SJCRH30 (cell line): ENCODE measurements around the gene RABEP2. TPM values are rescaled to one million over a fixed set of nuclear protein-coding genes. Genes with fewer than 3 reads are reported as not detected.
"Not testable (repeated sequence)": the region's sequence is repeated elsewhere in the genome, so short reads cannot be mapped to it uniquely, and the experiment has no call there.

Source experiments
- DNase-seq, 2 experiments: peaks; one replicate each; pipeline ENCODE4 v3.0.0-alpha.2; 2015 to 2020
- H3K27ac ChIP-seq: fragments of 250-450 bp; sonication (Bioruptor Pico); 2 replicates; pipeline ENCODE4 v1.5.1; 2020; ENCODE audit warnings: mild to moderate bottlenecking, moderate library complexity
- H3K27me3 ChIP-seq: fragments of 250-450 bp; sonication (Bioruptor Pico); 2 replicates; pipeline ENCODE4 v1.5.1; 2020; ENCODE audit warnings: mild to moderate bottlenecking, moderate library complexity
- H3K36me3 ChIP-seq: fragments of 250-450 bp; sonication (Bioruptor Pico); 2 replicates; pipeline ENCODE4 v1.5.1; 2020; ENCODE audit warnings: mild to moderate bottlenecking, moderate library complexity
- H3K4me1 ChIP-seq: fragments of 250-450 bp; sonication (Bioruptor Pico); 2 replicates; pipeline ENCODE4 v1.5.1; 2020; ENCODE audit warnings: mild to moderate bottlenecking, moderate library complexity
- H3K4me3 ChIP-seq: fragments of 250-450 bp; sonication (Bioruptor Pico); 2 replicates; pipeline ENCODE4 v1.5.1; 2020; ENCODE audit warnings: mild to moderate bottlenecking, moderate library complexity
- H3K9me3 ChIP-seq: fragments of 250-450 bp; sonication (Bioruptor Pico); replicated peaks from 2 replicates; pipeline ENCODE4 v1.5.1; 2020; ENCODE audit warnings: mild to moderate bottlenecking, moderate library complexity
- total RNA-seq: library from RNA; depleted of rRNA; stranded (reverse); fragments of >200 nt; shearing (Covaris generic); gene quantifications from 2 replicates; pipeline ENCODE4 v1.2.3, GENCODE V29; 2014

The RABEP2 gene
- total RNA-seq, 1 experiment from 2014 or later: 7.4 TPM

DNA sequence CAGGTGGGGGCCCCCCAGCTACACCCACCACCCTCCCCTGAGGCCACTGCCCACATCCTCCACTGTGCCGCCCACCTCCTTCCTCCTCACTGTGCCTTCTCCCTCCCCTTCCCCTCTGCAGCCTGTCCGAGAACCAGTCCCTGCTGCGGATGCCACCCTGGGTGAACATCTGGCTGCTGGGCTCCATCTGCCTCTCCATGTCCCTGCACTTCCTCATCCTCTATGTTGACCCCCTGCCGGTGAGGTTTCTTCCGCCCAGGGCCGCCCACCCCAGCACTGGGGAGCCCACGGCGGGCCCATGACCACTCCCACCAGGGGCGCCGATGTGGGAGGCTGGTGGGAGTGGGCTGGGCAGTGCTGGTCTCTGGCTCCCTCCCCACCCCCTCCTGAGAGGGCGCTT lies 22.1 kb downstream of the RABEP2 start:
- DNase-seq: no peak
- Histone ChIP-seq H3K36me3 (peaks cover 15% of the 10 kb centered on the region), H3K9me3 (no peaks in the 10 kb centered on the region), H3K4me1 (no peaks in the 10 kb centered on the region), H3K4me3 (no peak overlapping the region), H3K27ac (no peak overlapping the region), H3K27me3 (no peaks in the 10 kb centered on the region)

DNA sequence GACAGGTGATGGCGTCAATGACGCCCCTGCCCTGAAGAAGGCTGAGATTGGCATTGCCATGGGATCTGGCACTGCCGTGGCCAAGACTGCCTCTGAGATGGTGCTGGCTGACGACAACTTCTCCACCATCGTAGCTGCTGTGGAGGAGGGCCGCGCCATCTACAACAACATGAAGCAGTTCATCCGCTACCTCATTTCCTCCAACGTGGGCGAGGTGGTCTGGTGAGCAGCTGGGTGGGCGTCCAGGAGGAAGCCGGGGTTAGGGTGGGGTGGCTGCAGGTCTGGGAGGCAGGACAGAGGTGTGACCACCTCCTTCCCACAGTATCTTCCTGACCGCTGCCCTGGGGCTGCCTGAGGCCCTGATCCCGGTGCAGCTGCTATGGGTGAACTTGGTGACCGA lies 23.2 kb downstream of the RABEP2 start:
- no peaks in the 10 kb centered on the region for H3K4me1 ChIP-seq
- H3K4me3 ChIP-seq: no peak overlapping the region
- no peaks in the 10 kb centered on the region for H3K9me3 ChIP-seq
- no peak for DNase-seq
- no peak overlapping the region for H3K27ac ChIP-seq
- H3K27me3 ChIP-seq: no peaks in the 10 kb centered on the region
- peaks cover 22% of the 10 kb centered on the region for H3K36me3 ChIP-seq

GRCh38 chr16:28900601-28901000 lies 24.4 kb downstream of the RABEP2 start:
- no peaks in the 10 kb centered on the region for H3K4me1 ChIP-seq
- DNase-seq: no peak
- no peaks in the 10 kb centered on the region for H3K9me3 ChIP-seq
- no peaks in the 10 kb centered on the region for H3K27me3 ChIP-seq
- peaks cover 22% of the 10 kb centered on the region for H3K36me3 ChIP-seq
- no peak overlapping the region for H3K27ac ChIP-seq
- no peak overlapping the region for H3K4me3 ChIP-seq

- peaks cover 22% of the 10 kb centered on the region for H3K36me3 ChIP-seq
- H3K27ac ChIP-seq: no peak overlapping the region
- H3K9me3 ChIP-seq: no peaks in the 10 kb centered on the region
- H3K4me3 ChIP-seq: no peak overlapping the region
- no peaks in the 10 kb centered on the region for H3K4me1 ChIP-seq
- DNase-seq: no peak
- no peaks in the 10 kb centered on the region for H3K27me3 ChIP-seq
These were observed 25.0 kb downstream of the RABEP2 start for GRCh38 chr16:28899882-28900590.

- Histone ChIP-seq H3K27ac (no peak overlapping the region), H3K27me3 (no peaks in the 10 kb centered on the region), H3K9me3 (no peaks in the 10 kb centered on the region), H3K4me3 (no peak overlapping the region), H3K4me1 (no peaks in the 10 kb centered on the region), H3K36me3 (peaks cover 30% of the 10 kb centered on the region)
- no peak for DNase-seq
These were observed 26.1 kb downstream of the RABEP2 start for GRCh38 chr16:28898942-28899341.

GRCh38 chr16:28898266-28898665 lies 26.8 kb downstream of the RABEP2 start:
- no peaks in the 10 kb centered on the region for H3K9me3 ChIP-seq
- no peak overlapping the region for H3K27ac ChIP-seq
- no peaks in the 10 kb centered on the region for H3K27me3 ChIP-seq
- no peak overlapping the region for H3K4me3 ChIP-seq
- no peaks in the 10 kb centered on the region for H3K4me1 ChIP-seq
- no peak for DNase-seq
- peaks cover 30% of the 10 kb centered on the region for H3K36me3 ChIP-seq

- Histone ChIP-seq H3K27ac (no peak overlapping the region), H3K27me3 (no peaks in the 10 kb centered on the region), H3K4me3 (no peak overlapping the region), H3K4me1 (no peaks in the 10 kb centered on the region), H3K9me3 (no peaks in the 10 kb centered on the region), H3K36me3 (peaks cover 30% of the 10 kb centered on the region)
- DNase-seq: no peak
These were observed 27.2 kb downstream of the RABEP2 start for GRCh38 chr16:28897826-28898225.

- peaks cover 30% of the 10 kb centered on the region for H3K36me3 ChIP-seq
- no peaks in the 10 kb centered on the region for H3K9me3 ChIP-seq
- DNase-seq: no peak
- no peak overlapping the region for H3K27ac ChIP-seq
- H3K27me3 ChIP-seq: no peaks in the 10 kb centered on the region
- no peak overlapping the region for H3K4me3 ChIP-seq
- H3K4me1 ChIP-seq: no peaks in the 10 kb centered on the region
These were observed 29.4 kb downstream of the RABEP2 start for GRCh38 chr16:28895609-28896008.

GRCh38 chr16:28893291-28893690 lies 31.7 kb downstream of the RABEP2 start:
- Histone ChIP-seq H3K4me1 (no peaks in the 10 kb centered on the region), H3K4me3 (no peak overlapping the region), H3K36me3 (peaks cover 29% of the 10 kb centered on the region), H3K27me3 (no peaks in the 10 kb centered on the region), H3K9me3 (no peaks in the 10 kb centered on the region), H3K27ac (no peak overlapping the region)
- no peak for DNase-seq

GRCh38 chr16:28891964-28892890 lies 32.8 kb downstream of the RABEP2 start:
- Histone ChIP-seq H3K36me3 (peaks cover 24% of the 10 kb centered on the region), H3K4me1 (no peaks in the 10 kb centered on the region), H3K9me3 (no peaks in the 10 kb centered on the region), H3K27me3 (no peaks in the 10 kb centered on the region), H3K4me3 (no peak overlapping the region), H3K27ac (no peak overlapping the region)
- DNase-seq: no peak

- peaks cover 27% of the 10 kb centered on the region for H3K36me3 ChIP-seq
- not testable (repeated sequence) for H3K9me3 ChIP-seq, H3K4me3 ChIP-seq, H3K27ac ChIP-seq, H3K4me1 ChIP-seq, H3K27me3 ChIP-seq, DNase-seq
These were observed 34.7 kb downstream of the RABEP2 start for GRCh38 chr16:28890355-28890754.

DNA sequence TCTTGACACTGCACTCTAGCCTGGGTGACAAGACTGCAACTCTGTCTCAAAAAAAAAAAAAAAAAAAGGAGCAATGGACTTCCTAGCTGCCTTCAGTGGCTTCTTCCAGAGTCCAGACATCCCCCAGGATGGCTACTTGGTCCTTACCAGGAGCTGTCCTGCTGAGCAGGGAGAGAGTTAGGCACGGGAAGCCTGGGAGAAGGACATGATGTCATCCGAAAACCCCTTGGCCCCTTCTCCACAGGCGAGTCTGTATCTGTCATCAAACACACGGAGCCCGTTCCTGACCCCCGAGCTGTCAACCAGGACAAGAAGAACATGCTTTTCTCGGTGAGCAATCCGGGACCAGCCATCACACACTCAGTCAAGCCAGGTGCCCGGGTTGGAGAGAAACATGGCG lies 38.1 kb downstream of the RABEP2 start:
- Histone ChIP-seq H3K27me3 (no peaks in the 10 kb centered on the region), H3K27ac (no peak overlapping the region), H3K9me3 (no peaks in the 10 kb centered on the region), H3K36me3 (peaks cover 20% of the 10 kb centered on the region), H3K4me1 (peaks cover 10% of the 10 kb centered on the region), H3K4me3 (no peak overlapping the region)
- no peak for DNase-seq

DNA sequence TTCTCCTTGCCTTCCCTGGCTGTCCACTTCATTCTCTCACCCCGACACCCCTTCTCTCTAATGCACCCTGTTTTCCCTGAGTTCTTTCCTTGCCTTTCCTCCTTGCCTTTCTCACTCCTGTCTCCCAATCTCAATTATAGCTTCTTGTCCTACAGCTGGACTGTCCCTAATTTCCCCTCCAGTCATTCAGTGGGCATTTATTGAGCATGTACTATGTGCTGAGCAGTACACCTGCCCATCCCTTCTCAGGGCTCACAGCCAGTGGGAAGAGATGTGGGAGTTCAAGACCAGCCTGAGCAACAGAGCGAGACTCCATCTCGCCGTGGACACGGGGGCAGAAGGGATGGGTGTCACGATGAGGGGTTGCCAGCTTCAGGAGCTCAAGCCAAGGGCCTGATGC lies 41.0 kb downstream of the RABEP2 start:
- peaks cover 16% of the 10 kb centered on the region for H3K4me1 ChIP-seq
- peaks cover 11% of the 10 kb centered on the region for H3K36me3 ChIP-seq
- no peak overlapping the region for H3K27ac ChIP-seq
- no peak overlapping the region for H3K4me3 ChIP-seq
- H3K27me3 ChIP-seq: no peaks in the 10 kb centered on the region
- no peak for DNase-seq
- no peaks in the 10 kb centered on the region for H3K9me3 ChIP-seq

DNA sequence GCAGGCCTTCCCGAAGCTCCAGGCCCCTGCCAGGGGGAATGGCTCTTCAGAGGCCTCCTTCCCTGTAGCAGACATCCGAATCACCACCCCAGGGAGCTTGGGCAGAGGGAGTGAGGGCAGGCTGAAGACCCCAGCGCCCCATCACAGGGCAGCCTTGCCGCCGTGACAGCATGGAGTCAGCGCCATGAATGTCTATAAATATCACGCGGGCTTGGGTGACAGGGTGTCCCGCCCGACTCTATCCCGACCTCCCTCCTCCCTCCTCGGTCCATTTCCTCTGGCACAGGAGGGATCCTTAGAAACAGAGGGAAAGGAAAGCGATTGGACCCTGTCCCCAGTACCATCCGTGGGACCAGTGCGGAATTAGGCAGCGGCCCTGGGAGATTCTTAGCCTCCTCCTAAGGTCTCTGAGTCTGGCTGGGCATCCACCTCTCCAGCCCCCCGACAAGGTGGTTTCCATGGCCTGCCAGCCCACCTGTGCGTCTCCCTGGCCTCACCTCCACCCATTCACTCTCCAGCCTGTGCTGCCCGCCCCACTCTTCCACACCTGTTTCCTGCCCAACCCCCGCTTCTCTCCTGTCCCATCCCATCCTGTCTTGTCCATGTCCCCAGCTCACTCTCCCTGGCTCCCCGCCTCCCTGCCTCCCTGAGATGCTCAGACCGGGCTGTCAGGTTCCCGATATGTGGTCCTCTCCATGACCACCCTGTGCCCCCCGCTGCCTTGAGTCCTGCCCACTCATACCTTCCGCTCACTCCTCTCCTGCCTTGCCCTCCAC lies 41.6 kb downstream of the RABEP2 start:
- no peaks in the 10 kb centered on the region for H3K9me3 ChIP-seq
- H3K27ac ChIP-seq: no peak overlapping the region
- H3K4me3 ChIP-seq: no peak overlapping the region
- H3K36me3 ChIP-seq: peaks cover 11% of the 10 kb centered on the region
- peaks cover 16% of the 10 kb centered on the region for H3K4me1 ChIP-seq
- no peaks in the 10 kb centered on the region for H3K27me3 ChIP-seq
- DNase-seq: no peak
